NCI-H2227 (cell line): ENCODE data around the gene TAPBP.
A peak's percentile ranks its signal among the peaks of the same experiment; 100 is the strongest.
"Not testable (repeated sequence)": the region's sequence is repeated elsewhere in the genome, so short reads cannot be mapped to it uniquely, and the experiment has no call there.

Experiments
- DNase-seq: peaks from one replicate; lab custom pipeline; 2025; ENCODE audit not compliant: unreplicated experiment; lab: John Stamatoyannopoulos, UW

TAPBP gene

GRCh38 chr6:33313709-33314514, at the start of gene TAPBP:
TSS of gene TAPBP (minus strand) at chr6:33314078. CDS start at chr6:33314041, 37 bp downstream.
- no peak for DNase-seq

GRCh38 chr6:33363486-33363885, 49.6 kb upstream of the TAPBP start:
- DNase-seq, result not testable (repeated sequence)

GRCh38 chr6:33359331-33359730, 45.5 kb upstream of the TAPBP start:
- no peak for DNase-seq

- DNase-seq, result not testable (repeated sequence)
Observed at GRCh38 chr6:33357160-33357871, 43.4 kb upstream of the TAPBP start.

- no peak for DNase-seq
Observed at GRCh38 chr6:33356295-33356694, 42.4 kb upstream of the TAPBP start.

GRCh38 chr6:33355860-33356259, 42.0 kb upstream of the TAPBP start:
- not testable (repeated sequence) for DNase-seq

- DNase-seq, result no peak
Observed at GRCh38 chr6:33347816-33348215, 33.9 kb upstream of the TAPBP start.

- not testable (repeated sequence) for DNase-seq
Observed at GRCh38 chr6:33346972-33347371, 33.1 kb upstream of the TAPBP start.

GRCh38 chr6:33344701-33345697, 31.1 kb upstream of the TAPBP start:
- DNase-seq, result peak; percentile 89

GRCh38 chr6:33343953-33344611, 30.2 kb upstream of the TAPBP start:
- DNase-seq, result no peak

GRCh38 chr6:33343606-33343952, 29.7 kb upstream of the TAPBP start:
- not testable (repeated sequence) for DNase-seq

GRCh38 chr6:33339193-33339592, 25.3 kb upstream of the TAPBP start:
- DNase-seq, result no peak

- DNase-seq, result no peak
Observed at GRCh38 chr6:33336495-33336894, 22.6 kb upstream of the TAPBP start.

- no peak for DNase-seq
Observed at GRCh38 chr6:33335916-33336315, 22.0 kb upstream of the TAPBP start.

- DNase-seq, result no peak
Observed at GRCh38 chr6:33333666-33334065, 19.8 kb upstream of the TAPBP start.

GRCh38 chr6:33330736-33331135, 16.9 kb upstream of the TAPBP start:
- DNase-seq, result no peak

GRCh38 chr6:33329058-33329457, 15.2 kb upstream of the TAPBP start:
- DNase-seq, result no peak

- peak; percentile 63 for DNase-seq
Observed at GRCh38 chr6:33324125-33324524, 10.2 kb upstream of the TAPBP start.

- DNase-seq, result peak; percentile 78
Observed at GRCh38 chr6:33323623-33323948, 9.7 kb upstream of the TAPBP start.

GRCh38 chr6:33321227-33321626, 7.3 kb upstream of the TAPBP start:
- no peak for DNase-seq
